ENCODE results near the gene STK32B.
A peak's percentile ranks its signal among the peaks of the same experiment; 100 is the strongest.
"Not testable (repeated sequence)": the region's sequence is repeated elsewhere in the genome, so short reads cannot be mapped to it uniquely, and the experiment has no call there.

STK32B gene

DNA sequence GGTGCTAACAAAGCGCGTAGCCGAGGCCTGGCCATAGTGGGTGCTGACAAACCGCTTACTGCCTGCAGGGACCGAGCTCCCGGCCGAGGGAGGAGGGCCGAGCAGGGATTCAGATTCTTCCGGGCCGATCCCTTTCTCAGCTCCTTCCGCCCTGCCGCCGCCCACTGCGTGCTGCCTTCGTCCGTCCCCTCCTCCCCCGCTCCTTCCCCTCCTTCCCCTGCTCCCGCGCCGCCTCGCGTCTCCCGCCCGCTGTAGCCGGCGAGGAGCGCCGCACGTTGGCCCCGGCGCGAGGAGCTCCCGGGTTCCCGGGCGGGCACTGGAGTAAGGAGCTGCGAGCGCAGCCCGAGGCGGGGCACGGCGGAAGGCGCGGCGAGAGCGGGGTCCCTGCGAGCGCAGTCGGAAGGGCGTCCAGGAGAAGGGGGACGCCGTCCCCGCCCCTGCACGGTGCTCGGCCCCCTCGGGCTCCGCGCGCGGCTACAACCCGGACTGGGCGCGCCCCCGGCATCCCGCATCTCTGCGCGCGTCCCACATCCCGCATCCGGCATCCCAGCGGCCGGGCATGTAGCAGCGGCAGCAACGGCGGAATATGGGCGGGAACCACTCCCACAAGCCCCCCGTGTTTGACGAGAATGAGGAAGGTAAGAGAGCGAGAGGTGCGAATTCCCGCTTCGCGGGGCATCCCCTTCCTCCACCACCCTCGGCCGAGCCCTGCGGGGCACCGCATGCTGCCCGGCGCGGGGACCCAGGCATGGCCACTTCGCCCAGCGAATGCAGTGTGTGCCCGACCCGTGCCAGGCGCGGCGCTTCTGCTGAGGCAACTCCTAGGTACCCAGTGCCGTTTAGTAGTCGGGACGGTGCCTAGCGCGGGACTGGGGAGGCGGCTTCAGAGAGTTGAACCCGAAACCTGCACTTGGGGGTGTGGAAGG lies at the start of gene STK32B:
TSS of gene STK32B (plus strand) at position 203 of the 926 bp plus-strand sequence.
- peak within 1 kb of the TSS; percentile 51 for H3K4me3 ChIP-seq (replicated peaks; ENCODE audit: low read depth, low read length)
- DNase-seq (ENCODE audit: low read depth) = peak; percentile 68
- TF ChIP-seq CTCF (IDR thresholded peaks at IDR 0.05; ENCODE audit: low read length, missing control alignments) = no peak

DNA sequence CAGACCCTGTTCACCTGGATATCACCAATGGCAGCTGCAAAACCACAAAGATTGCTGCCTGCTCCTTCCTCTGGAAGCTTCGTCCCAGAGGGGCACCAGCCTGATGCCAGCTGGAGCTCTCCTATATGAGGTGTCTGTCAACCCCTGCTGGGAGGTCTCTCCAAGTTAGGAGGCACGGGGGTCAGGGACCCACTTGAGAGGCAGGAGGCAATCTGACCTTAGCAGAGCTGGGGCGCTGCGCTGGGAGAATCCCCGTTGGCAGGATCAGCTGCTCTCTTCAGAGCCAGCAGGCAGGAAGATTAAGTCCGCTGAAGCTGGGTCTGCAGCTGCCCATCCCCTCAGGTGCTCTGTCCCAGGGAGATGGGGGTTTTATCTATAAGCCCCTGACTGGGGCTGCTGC lies 49.6 kb upstream of the STK32B start:
- DNase-seq (ENCODE audit: low read depth); H3K4me3 ChIP-seq (replicated peaks; ENCODE audit: low read depth, low read length): not testable (repeated sequence)

GRCh38 chr4:5003372-5003857 lies 47.9 kb upstream of the STK32B start:
- no peak for DNase-seq (ENCODE audit: low read depth)
- TF ChIP-seq CTCF (IDR thresholded peaks at IDR 0.05; ENCODE audit: low read length, missing control alignments) = no peak
- H3K4me3 ChIP-seq (replicated peaks; ENCODE audit: low read depth, low read length) = no peak overlapping the region

DNA sequence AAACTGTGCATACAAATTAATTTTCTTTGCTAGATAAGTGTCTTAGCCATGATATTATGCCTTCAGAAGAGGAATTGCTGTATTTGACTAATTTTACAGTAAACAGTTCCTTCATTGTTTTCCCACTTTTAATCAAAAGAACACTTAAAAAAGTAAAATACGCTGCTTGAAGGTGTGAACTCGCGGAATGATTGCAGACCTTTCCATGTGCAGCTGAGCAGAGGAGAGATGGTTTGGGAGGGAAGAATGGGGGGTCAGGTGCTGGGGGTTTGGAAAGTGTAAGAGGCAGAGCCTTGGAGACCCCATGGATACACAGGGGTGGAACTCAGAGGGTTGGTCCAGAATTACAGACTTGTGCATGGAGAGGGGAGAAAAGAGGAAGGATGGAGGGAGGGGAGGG lies 47.4 kb upstream of the STK32B start:
- no peak for DNase-seq (ENCODE audit: low read depth)
- no peak for TF ChIP-seq CTCF (IDR thresholded peaks at IDR 0.05; ENCODE audit: low read length, missing control alignments)
- no peak overlapping the region for H3K4me3 ChIP-seq (replicated peaks; ENCODE audit: low read depth, low read length)

GRCh38 chr4:5004496-5004895 lies 46.8 kb upstream of the STK32B start:
- TF ChIP-seq CTCF (IDR thresholded peaks at IDR 0.05; ENCODE audit: low read length, missing control alignments) = no peak
- no peak for DNase-seq (ENCODE audit: low read depth)
- H3K4me3 ChIP-seq (replicated peaks; ENCODE audit: low read depth, low read length) = no peak overlapping the region

GRCh38 chr4:5006932-5007331 lies 44.3 kb upstream of the STK32B start:
- not testable (repeated sequence) for H3K4me3 ChIP-seq (replicated peaks; ENCODE audit: low read depth, low read length); DNase-seq (ENCODE audit: low read depth)

- no peak for TF ChIP-seq CTCF (IDR thresholded peaks at IDR 0.05; ENCODE audit: low read length, missing control alignments)
- DNase-seq (ENCODE audit: low read depth) = no peak
These were observed 41.5 kb upstream of the STK32B start for GRCh38 chr4:5009796-5010195.

GRCh38 chr4:5010984-5011383 lies 40.3 kb upstream of the STK32B start:
- H3K4me3 ChIP-seq (replicated peaks; ENCODE audit: low read depth, low read length) = no peak overlapping the region
- DNase-seq (ENCODE audit: low read depth) = no peak
- TF ChIP-seq CTCF (IDR thresholded peaks at IDR 0.05; ENCODE audit: low read length, missing control alignments) = no peak

More at GRCh38 chr4:5009796-5010195, 41.5 kb upstream of the STK32B start:
- no peak overlapping the region for H3K4me3 ChIP-seq (replicated peaks; ENCODE audit: low read depth, low read length)
